IPS DF 6.9 (cell line): ENCODE data around the gene SNX5.

Experiments used
- DNase-seq: peaks from one replicate; pipeline ENCODE4 v3.0.0-alpha.2; 2013; ENCODE audit warnings: low read depth, low spot score
- H3K27ac ChIP-seq: one replicate; pipeline ENCODE4 v1.5.1; 2013; ENCODE audit warnings: low read length, control low read depth
- H3K27me3 ChIP-seq: 2 replicates; pipeline ENCODE4 v1.6.1; 2013; ENCODE audit warnings: mild to moderate bottlenecking, low read length; ENCODE audit not compliant: control insufficient read depth, insufficient read depth
- H3K36me3 ChIP-seq: 2 replicates; pipeline ENCODE4 v1.6.1; 2013; ENCODE audit warnings: low read length; ENCODE audit not compliant: control insufficient read depth, insufficient read depth
- H3K4me1 ChIP-seq: 2 replicates; pipeline ENCODE4 v1.6.1; 2013; ENCODE audit warnings: low read length; ENCODE audit not compliant: control insufficient read depth, insufficient read depth
- H3K4me3 ChIP-seq: 2 replicates; pipeline ENCODE4 v1.5.1; 2013; ENCODE audit warnings: mild to moderate bottlenecking, low read length
- H3K9me3 ChIP-seq: 2 replicates; pipeline ENCODE4 v1.6.1; 2013; ENCODE audit warnings: low read length, inconsistent platforms; ENCODE audit not compliant: control insufficient read depth, insufficient read depth
- WGBS: extraction: QIAGEN DNeasy Blood & Tissue Kit; methylation state at CpG from one replicate; pipeline ENCODE4 v1.1.7; 2013; ENCODE audit warnings: mixed read lengths, missing lambda C conversion rate; ENCODE audit not compliant: insufficient read length, insufficient coverage; 5-methylcytosine and 5-hydroxymethylcytosine counted together

SNX5 gene

DNA sequence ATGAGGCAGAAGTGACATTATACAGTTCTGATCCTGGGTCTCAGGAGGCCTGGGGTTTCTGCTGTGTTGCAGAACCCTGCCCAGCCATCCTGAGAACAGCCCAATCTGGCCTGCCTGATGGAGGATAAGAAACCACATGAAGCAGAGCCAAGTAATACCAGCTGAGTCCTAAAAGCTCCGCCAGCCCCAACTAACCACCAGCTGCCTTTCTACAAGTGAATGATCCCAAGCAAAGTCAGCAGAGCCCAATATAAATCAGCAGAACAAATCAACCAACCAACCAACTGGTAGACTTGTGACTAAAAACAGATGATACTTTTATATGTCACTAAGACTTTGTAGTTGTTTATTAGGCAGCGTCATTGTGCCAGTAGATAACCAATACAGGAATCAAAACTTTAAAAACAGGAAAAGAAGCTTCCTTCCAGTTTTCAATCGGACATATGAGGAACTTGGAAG lies 52.1 kb downstream of the SNX5 start:
- no CpG with 5 or more reads among the region's 3 CpGs for WGBS
- Histone ChIP-seq H3K36me3 (no peaks in the 10 kb centered on the region), H3K4me3 (no peak overlapping the region), H3K4me1 (no peaks in the 10 kb centered on the region), H3K27me3 (no peaks in the 10 kb centered on the region), H3K27ac (no peak overlapping the region), H3K9me3 (no peaks in the 10 kb centered on the region)
- no peak for DNase-seq

- H3K4me3 ChIP-seq = no peak overlapping the region
- no peaks in the 10 kb centered on the region for H3K27me3 ChIP-seq
- H3K36me3 ChIP-seq = no peaks in the 10 kb centered on the region
- no peak for DNase-seq
- H3K27ac ChIP-seq = no peak overlapping the region
- no peaks in the 10 kb centered on the region for H3K4me1 ChIP-seq
- WGBS = no CpG with 5 or more reads among the region's 4 CpGs
- H3K9me3 ChIP-seq = no peaks in the 10 kb centered on the region
Measured at GRCh38 chr20:17914957-17915356, 53.6 kb downstream of the SNX5 start.

- Histone ChIP-seq H3K27me3 (no peaks in the 10 kb centered on the region), H3K4me3 (no peak overlapping the region), H3K9me3 (no peaks in the 10 kb centered on the region), H3K27ac (no peak overlapping the region), H3K4me1 (no peaks in the 10 kb centered on the region), H3K36me3 (no peaks in the 10 kb centered on the region)
- no CpG with 5 or more reads among the region's 2 CpGs for WGBS
- DNase-seq = no peak
Measured at GRCh38 chr20:17912916-17913315, 55.7 kb downstream of the SNX5 start.

- H3K4me3 ChIP-seq = no peak overlapping the region
- no CpG with 5 or more reads among the region's 4 CpGs for WGBS
- H3K36me3 ChIP-seq = no peaks in the 10 kb centered on the region
- no peaks in the 10 kb centered on the region for H3K27me3 ChIP-seq
- no peaks in the 10 kb centered on the region for H3K4me1 ChIP-seq
- no peak for DNase-seq
- no peak overlapping the region for H3K27ac ChIP-seq
- H3K9me3 ChIP-seq = no peaks in the 10 kb centered on the region
Measured at GRCh38 chr20:17911927-17912326, 56.7 kb downstream of the SNX5 start.

DNA sequence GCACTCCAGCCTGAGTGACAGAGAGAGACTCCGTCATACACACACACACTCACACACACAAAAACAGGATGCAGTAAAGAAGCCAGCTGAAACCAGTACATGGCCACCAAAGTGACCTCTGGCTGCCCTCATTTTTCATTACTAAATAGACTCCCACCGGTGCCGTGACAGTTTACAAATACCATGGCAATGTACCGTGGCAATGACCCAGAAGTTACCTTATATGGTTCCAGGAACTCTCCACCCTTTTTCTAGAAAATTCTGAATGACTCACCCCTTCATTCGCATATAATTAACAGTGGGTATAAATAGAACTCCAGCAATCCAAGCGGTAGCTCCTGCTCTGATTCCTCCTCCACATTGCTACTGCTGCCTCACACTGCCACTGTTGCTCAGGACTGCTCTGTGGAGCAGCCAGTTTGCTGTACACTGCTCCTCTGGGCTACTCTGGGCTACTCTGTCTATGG lies 57.7 kb downstream of the SNX5 start:
- no peaks in the 10 kb centered on the region for H3K27me3 ChIP-seq
- no peaks in the 10 kb centered on the region for H3K4me1 ChIP-seq
- no peaks in the 10 kb centered on the region for H3K9me3 ChIP-seq
- no peaks in the 10 kb centered on the region for H3K36me3 ChIP-seq
- H3K4me3 ChIP-seq = no peak overlapping the region
- WGBS = no CpG with 5 or more reads among the region's 6 CpGs
- no peak overlapping the region for H3K27ac ChIP-seq
- DNase-seq = no peak

DNA sequence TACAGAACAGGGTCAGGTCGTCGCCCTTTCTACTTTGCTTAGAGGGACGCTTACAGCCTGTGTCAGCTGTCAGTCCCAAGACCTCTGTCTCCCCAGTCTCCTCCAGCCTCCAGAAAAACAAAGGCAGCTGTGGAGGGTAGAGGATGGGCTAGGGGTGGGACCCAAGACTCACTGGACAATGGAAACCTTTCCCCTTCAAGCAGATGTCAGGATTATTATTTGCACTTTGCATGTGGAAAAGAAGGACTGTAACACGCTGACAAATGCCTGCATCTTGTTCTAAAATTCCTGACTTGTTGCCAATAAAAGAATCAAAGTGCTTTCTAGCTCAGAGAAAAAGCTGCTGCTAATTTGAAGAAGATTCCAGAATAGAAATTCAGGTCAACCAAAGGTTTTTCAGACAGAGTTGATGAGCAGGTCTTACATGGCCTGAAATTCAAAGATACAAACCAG lies 58.7 kb downstream of the SNX5 start:
- H3K4me3 ChIP-seq = no peak overlapping the region
- no peak for DNase-seq
- no peaks in the 10 kb centered on the region for H3K27me3 ChIP-seq
- no peaks in the 10 kb centered on the region for H3K4me1 ChIP-seq
- no peaks in the 10 kb centered on the region for H3K9me3 ChIP-seq
- WGBS = no CpG with 5 or more reads among the region's 4 CpGs
- no peak overlapping the region for H3K27ac ChIP-seq
- no peaks in the 10 kb centered on the region for H3K36me3 ChIP-seq

DNA sequence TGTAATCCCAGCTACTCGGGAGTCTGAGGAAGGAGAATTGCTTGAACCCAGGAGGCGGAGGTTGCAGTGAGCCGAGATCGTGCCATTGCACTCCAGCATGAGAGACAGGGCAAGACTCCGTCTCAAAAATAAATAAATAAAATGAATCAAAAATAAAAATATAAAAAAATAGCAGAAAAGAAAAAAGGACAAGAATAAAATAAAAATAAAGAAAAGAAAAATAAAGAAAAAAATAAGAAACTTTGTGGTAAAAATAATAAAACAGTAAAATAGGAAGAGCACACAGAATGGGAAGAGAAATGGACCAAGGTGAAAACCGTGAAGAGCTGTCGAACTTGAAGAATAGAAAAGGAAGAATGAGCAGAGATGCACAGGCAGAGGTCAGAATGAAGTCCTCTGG lies 63.0 kb downstream of the SNX5 start:
- no peak overlapping the region for H3K4me3 ChIP-seq
- H3K27ac ChIP-seq = no peak overlapping the region
- no peaks in the 10 kb centered on the region for H3K4me1 ChIP-seq
- no peaks in the 10 kb centered on the region for H3K27me3 ChIP-seq
- H3K36me3 ChIP-seq = no peaks in the 10 kb centered on the region
- H3K9me3 ChIP-seq = no peaks in the 10 kb centered on the region
- no CpG with 5 or more reads among the region's 7 CpGs for WGBS
- DNase-seq = no peak

DNA sequence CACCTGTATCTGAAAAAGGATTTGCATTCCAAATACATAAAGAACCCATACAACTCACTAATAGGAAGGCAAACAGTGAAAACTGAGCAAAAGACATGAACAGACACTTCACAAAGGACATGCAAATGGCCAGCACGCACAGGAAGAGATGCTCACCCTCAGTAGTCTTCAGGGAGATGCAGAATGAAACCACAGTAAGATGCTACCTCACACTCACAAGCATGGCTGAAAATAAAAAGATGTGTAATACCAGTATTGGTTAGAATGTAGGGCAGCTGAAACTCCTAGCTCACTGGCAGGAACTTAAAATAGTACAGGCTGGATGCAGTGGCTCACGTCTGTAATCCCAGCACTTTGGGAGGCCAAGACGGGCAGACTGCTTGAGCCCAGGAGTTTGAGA lies 64.6 kb downstream of the SNX5 start:
- H3K27ac ChIP-seq = no peak overlapping the region
- H3K4me1 ChIP-seq = no peaks in the 10 kb centered on the region
- H3K27me3 ChIP-seq = no peaks in the 10 kb centered on the region
- no peak for DNase-seq
- no CpG with 5 or more reads among the region's 3 CpGs for WGBS
- H3K4me3 ChIP-seq = no peak overlapping the region
- H3K36me3 ChIP-seq = no peaks in the 10 kb centered on the region
- no peaks in the 10 kb centered on the region for H3K9me3 ChIP-seq

DNA sequence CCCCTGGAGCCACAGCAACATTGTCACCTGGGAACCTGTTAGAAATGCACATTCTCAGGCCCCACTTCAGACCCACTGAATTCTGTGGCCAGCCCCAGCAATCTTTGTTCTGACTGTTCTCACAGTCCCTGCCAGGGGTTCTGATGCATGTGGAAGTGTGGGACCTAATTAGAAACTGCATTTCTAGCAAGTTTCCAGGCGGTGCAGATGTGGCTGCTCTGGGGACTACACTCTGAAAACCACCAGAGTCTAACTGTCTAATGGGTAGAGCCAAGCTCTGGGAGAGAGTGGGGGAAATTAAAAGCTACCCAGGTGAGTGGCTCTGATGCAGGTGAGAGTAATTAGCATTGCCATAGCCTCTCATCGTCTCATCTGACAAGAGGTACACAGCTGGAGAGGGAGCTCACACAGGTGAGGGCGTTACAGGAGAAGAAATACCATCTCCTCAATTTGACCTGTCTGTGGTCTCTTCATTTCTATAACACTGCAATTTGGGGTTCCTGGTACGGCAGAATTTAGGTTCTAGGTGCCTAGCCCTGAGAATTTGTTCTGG lies 66.0 kb downstream of the SNX5 start:
- DNase-seq = no peak
- Histone ChIP-seq H3K4me1 (no peaks in the 10 kb centered on the region), H3K36me3 (no peaks in the 10 kb centered on the region), H3K4me3 (no peak overlapping the region), H3K27ac (no peak overlapping the region), H3K27me3 (no peaks in the 10 kb centered on the region), H3K9me3 (no peaks in the 10 kb centered on the region)
- no CpG with 5 or more reads among the region's 4 CpGs for WGBS

- Histone ChIP-seq H3K36me3 (no peaks in the 10 kb centered on the region), H3K9me3 (no peaks in the 10 kb centered on the region), H3K4me3 (no peak overlapping the region), H3K4me1 (no peaks in the 10 kb centered on the region), H3K27ac (no peak overlapping the region), H3K27me3 (no peaks in the 10 kb centered on the region)
- WGBS = no CpG with 5 or more reads among the region's 4 CpGs
- DNase-seq = no peak
Measured at GRCh38 chr20:17901971-17902370, 66.6 kb downstream of the SNX5 start.

- no peak overlapping the region for H3K4me3 ChIP-seq
- 0 out of 2 replicates have a peak, but pooled peaks cover 1% of the 10 kb centered on the region for H3K4me1 ChIP-seq
- H3K9me3 ChIP-seq = no peaks in the 10 kb centered on the region
- H3K27ac ChIP-seq = no peak overlapping the region
- no peaks in the 10 kb centered on the region for H3K27me3 ChIP-seq
- no peaks in the 10 kb centered on the region for H3K36me3 ChIP-seq
- DNase-seq = no peak
- WGBS = no CpG with 5 or more reads among the region's 7 CpGs
Measured at GRCh38 chr20:17898548-17898994, 70.0 kb downstream of the SNX5 start.
